ENCODE results near the gene CTRL.

The CTRL gene

GRCh38 chr16:67928147-67928546 is 3.5 kb downstream of the CTRL start:
- no peak overlapping the region for H3K4me3 ChIP-seq (ENCODE audit: low read depth, low read length)
- DNase-seq (ENCODE audit: low read depth) = no peak
- TF ChIP-seq, protein P1, sequence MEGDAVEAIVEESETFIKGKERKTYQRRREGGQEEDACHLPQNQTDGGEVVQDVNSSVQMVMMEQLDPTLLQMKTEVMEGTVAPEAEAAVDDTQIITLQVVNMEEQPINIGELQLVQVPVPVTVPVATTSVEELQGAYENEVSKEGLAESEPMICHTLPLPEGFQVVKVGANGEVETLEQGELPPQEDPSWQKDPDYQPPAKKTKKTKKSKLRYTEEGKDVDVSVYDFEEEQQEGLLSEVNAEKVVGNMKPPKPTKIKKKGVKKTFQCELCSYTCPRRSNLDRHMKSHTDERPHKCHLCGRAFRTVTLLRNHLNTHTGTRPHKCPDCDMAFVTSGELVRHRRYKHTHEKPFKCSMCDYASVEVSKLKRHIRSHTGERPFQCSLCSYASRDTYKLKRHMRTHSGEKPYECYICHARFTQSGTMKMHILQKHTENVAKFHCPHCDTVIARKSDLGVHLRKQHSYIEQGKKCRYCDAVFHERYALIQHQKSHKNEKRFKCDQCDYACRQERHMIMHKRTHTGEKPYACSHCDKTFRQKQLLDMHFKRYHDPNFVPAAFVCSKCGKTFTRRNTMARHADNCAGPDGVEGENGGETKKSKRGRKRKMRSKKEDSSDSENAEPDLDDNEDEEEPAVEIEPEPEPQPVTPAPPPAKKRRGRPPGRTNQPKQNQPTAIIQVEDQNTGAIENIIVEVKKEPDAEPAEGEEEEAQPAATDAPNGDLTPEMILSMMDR (conservative IDR thresholded peaks at IDR 0.05; ENCODE audit: low read depth, low read length) = no peak

GRCh38 chr16:67927131-67927941 is 4.3 kb downstream of the CTRL start:
- DNase-seq (ENCODE audit: low read depth) = no peak
- H3K4me3 ChIP-seq (ENCODE audit: low read depth, low read length) = no peak overlapping the region
- TF ChIP-seq, protein P1 (conservative IDR thresholded peaks at IDR 0.05; ENCODE audit: low read depth, low read length) = no peak

- TF ChIP-seq, protein P1 (conservative IDR thresholded peaks at IDR 0.05; ENCODE audit: low read depth, low read length) = peak; percentile 24
- peak; percentile 65 for DNase-seq (ENCODE audit: low read depth)
- no peak overlapping the region for H3K4me3 ChIP-seq (ENCODE audit: low read depth, low read length)
Observed at GRCh38 chr16:67926181-67926750, 5.4 kb downstream of the CTRL start.

DNA sequence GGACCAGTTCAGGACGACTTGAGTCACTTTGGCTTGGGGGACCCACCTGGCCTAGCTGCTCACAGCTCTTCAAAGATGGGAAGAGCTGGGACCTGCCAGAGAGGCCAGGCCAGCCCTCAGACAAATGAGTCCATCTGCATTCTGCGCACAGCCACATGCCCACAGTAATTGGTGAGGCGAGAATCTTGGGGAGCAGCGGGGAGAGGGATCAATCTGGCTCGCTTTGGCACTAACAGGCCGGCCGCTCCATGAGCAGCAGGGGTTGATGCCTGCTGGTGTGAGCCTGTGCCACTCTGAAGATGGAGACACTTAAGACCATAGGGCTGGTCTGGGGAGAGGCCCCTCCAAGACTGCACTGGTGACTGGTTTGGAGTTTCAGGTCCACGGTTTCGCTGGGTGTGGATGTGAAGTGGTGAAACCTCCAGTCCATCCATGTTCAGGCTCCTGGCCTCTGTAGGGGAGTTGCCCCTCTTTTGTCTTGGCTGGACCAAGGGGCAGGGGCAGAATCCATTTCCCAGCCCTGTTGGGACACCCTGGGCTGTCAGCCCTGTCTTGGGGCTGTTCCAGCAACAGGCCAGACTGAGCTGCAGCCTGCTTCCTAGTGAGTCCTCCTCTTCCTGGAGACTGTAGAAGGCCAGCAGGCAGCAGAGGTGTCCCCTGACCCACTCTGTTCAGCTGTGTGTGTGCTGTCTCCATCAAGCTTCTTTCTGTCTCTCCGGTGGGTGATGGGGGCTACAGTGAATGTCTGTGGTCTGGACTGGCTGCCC is 7.3 kb downstream of the CTRL start:
- H3K4me3 ChIP-seq (ENCODE audit: low read depth, low read length) = no peak overlapping the region
- no peak for DNase-seq (ENCODE audit: low read depth)
- TF ChIP-seq, protein P1 (conservative IDR thresholded peaks at IDR 0.05; ENCODE audit: low read depth, low read length) = no peak

GRCh38 chr16:67923414-67924116 is 8.1 kb downstream of the CTRL start:
- TF ChIP-seq, protein P1 (conservative IDR thresholded peaks at IDR 0.05; ENCODE audit: low read depth, low read length) = no peak

DNA sequence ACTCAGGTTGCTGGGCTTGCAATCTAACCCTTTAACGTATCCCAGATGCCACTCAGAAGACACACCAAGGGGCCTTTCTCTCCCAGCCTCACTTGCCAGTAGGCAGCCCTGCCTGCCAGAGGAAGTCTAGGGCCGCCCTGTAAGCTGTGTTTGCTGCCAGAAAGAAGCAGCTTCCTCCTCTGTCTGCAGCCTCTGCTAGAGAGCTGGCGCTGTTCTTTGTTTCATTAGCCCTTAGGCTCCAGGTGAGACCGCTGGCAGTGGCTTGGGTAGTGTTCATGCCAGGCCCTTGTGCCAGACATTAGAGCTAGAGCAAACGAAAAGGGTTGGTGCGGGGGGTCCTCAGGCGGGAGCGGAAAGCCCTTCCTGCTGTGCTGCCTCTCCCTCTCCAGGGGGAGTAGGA is 8.9 kb downstream of the CTRL start:
- no peak for DNase-seq (ENCODE audit: low read depth)
- H3K4me3 ChIP-seq (ENCODE audit: low read depth, low read length) = no peak overlapping the region
- TF ChIP-seq, protein P1 (conservative IDR thresholded peaks at IDR 0.05; ENCODE audit: low read depth, low read length) = no peak

More at GRCh38 chr16:67923414-67924116, 8.1 kb downstream of the CTRL start:
- DNase-seq (ENCODE audit: low read depth) = peak; percentile 38
- no peak overlapping the region for H3K4me3 ChIP-seq (ENCODE audit: low read depth, low read length)
